Dendritic cell treated with granulocyte-macrophage colony-stimulating factor and Interleukin-4, amounts not matched to agents 40 ng/mL and 50 ng/mL, for 4 days (primary cell): ENCODE data around the gene EPHA7.

ENCODE experiments used
- H3K27ac Mint-ChIP-seq: one replicate; pipeline ENCODE4 v1.8.0; 2022; ENCODE audit warnings: mild to moderate bottlenecking, mixed read lengths
- H3K27me3 Mint-ChIP-seq: one replicate; pipeline ENCODE4 v1.8.0; 2022; ENCODE audit warnings: mild to moderate bottlenecking, mixed read lengths
- H3K36me3 Mint-ChIP-seq: one replicate; pipeline ENCODE4 v1.8.0; 2022; ENCODE audit warnings: low read depth, mixed read lengths
- H3K4me1 Mint-ChIP-seq: one replicate; pipeline ENCODE4 v1.8.0; 2022; ENCODE audit warnings: low read depth, mixed read lengths
- H3K4me3 Mint-ChIP-seq: one replicate; pipeline ENCODE4 v1.8.0; 2022; ENCODE audit warnings: mild to moderate bottlenecking, moderate library complexity, mixed read lengths
- H3K9me3 Mint-ChIP-seq: one replicate; pipeline ENCODE4 v1.8.0; 2022; ENCODE audit warnings: mixed read lengths
- intact Hi-C: fragments of 100-400 bp; cut with micrococcal nuclease; formaldehyde crosslinking; loops from one replicate; pipeline ENCODE4 v1.15.0; 2022

EPHA7 gene

DNA sequence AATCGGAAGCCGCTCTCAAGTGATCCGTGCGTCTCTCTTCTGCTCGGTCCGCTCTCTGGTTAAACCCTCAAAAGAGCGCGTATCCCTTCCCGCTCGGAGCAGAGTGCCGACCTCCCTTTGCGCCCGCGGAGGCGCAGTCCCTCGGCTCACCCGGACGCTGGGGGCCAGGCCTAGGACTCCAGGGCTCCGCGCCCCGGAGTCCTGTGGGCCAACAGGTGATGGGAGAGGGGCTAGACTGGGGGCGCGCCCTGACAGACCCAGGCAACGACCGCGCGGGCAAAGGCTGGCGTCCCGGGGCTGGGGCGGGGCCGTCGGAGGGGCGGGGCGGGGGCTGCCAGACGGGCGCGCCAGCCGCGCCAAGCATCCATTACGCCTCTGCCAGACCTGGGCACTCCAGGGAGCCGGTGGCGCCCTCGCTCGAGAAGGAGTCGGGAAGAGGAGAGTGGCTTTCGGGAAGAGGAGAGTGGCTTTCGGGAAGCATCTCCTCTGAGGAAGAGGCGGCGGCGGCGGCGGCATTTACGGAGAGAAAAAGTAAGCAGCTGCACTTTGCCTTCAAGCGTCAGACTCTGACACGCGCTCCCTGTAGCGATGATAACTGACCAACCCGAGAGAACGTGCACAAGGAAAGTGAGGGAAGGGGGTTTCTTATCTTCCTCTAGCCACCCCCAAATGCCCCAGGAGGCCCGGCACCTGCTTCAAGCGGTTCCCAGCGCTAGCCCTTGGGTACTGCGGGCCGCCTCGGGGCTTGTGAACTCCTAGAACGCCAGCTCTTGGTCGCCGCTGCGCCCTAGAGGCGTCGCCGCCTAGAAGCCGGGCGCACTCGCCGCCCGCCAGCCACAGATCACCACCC is 2.6 kb downstream of the EPHA7 start:
- H3K4me3 Mint-ChIP-seq: no peak overlapping the region

GRCh38 chr6:93413190-93413589 is 6.2 kb downstream of the EPHA7 start:
- intact Hi-C loops: no loop called here
- H3K27ac Mint-ChIP-seq: no peak overlapping the region
- no peak overlapping the region for H3K4me3 Mint-ChIP-seq
- H3K27me3 Mint-ChIP-seq: peaks cover 28% of the 10 kb centered on the region
- peaks cover 19% of the 10 kb centered on the region for H3K4me1 Mint-ChIP-seq
- H3K36me3 Mint-ChIP-seq: no peaks in the 10 kb centered on the region
- no peaks in the 10 kb centered on the region for H3K9me3 Mint-ChIP-seq

More for the DNA sequence above, 2.6 kb downstream of the EPHA7 start:
- Mint-ChIP-seq H3K36me3 (no peaks in the 10 kb centered on the region), H3K27me3 (peaks cover 58% of the 10 kb centered on the region), H3K9me3 (no peaks in the 10 kb centered on the region), H3K27ac (no peak overlapping the region), H3K4me1 (peaks cover 38% of the 10 kb centered on the region)
- intact Hi-C loops: no loop called here

- Mint-ChIP-seq H3K4me3 (no peak overlapping the region), H3K4me1 (peaks cover 14% of the 10 kb centered on the region), H3K9me3 (no peaks in the 10 kb centered on the region), H3K27ac (no peak overlapping the region), H3K27me3 (peaks cover 20% of the 10 kb centered on the region), H3K36me3 (no peaks in the 10 kb centered on the region)
- intact Hi-C loops: no loop called here
Measured at GRCh38 chr6:93412452-93412851, 6.9 kb downstream of the EPHA7 start.

DNA sequence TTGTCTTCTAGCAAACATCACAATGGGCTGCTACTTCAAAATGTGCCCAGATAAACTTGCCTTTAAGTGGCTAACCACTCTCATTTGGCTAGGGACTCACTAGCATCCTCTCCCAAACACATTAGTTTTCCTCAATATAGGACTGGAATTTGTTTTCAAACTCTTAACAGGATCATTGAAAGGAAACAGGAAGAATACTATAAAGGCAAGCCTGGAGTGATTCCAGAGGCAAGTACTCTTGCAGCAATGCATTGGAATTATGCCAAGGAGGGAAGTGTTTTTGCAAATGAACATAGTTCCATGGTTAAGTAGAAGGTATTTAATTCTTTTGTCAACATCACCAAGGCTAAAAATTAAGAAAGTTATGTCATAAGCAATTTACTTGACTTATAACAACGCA is 12.2 kb downstream of the EPHA7 start:
- H3K4me1 Mint-ChIP-seq: no peaks in the 10 kb centered on the region
- intact Hi-C loops: no loop called here
- H3K27me3 Mint-ChIP-seq: no peaks in the 10 kb centered on the region

DNA sequence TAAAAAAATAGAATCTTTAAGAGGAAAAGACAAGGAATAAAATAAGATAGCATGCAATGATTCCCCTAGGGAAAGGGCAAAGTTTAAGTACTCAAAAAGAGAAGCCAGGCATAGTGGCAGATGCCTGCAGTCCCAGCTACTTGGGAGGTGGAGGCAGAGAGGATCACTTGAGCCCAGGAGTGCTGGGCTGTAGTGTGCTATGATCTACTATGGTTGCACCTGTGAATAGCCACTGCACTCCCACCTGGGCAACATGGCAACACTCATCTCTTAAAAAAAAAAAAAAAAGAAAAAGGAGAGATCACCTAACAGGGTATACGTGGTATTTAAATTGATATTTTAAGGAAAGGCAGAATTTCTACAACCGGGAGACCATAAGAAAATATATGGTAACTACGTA is 16.0 kb downstream of the EPHA7 start:
- intact Hi-C loops: no loop called here
- no peaks in the 10 kb centered on the region for H3K9me3 Mint-ChIP-seq
- H3K36me3 Mint-ChIP-seq: no peaks in the 10 kb centered on the region
- no peak overlapping the region for H3K4me3 Mint-ChIP-seq
- H3K4me1 Mint-ChIP-seq: no peaks in the 10 kb centered on the region
- no peak overlapping the region for H3K27ac Mint-ChIP-seq
- no peaks in the 10 kb centered on the region for H3K27me3 Mint-ChIP-seq

More for the DNA sequence above, 12.2 kb downstream of the EPHA7 start:
- Mint-ChIP-seq H3K36me3 (no peaks in the 10 kb centered on the region), H3K4me3 (no peak overlapping the region), H3K27ac (no peak overlapping the region), H3K9me3 (no peaks in the 10 kb centered on the region)

DNA sequence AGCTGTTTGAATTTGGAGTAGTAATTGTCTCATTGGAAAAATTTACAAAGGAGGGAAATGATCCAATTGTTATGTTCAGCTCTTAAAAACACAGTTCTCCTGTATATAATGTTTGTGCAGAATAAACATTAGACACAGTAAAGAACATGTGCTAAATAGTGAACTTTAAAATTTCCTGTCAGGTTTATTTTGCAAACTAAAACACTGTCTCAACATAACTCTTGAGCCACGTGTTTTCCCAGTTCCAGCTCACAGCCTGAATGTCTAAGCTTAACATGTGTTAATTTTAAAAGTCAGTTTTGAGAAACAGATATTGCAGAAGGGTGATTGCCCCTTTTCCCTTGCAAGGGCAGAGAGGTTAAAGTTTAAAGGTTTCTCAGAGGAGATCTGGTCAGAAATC is 20.6 kb downstream of the EPHA7 start:
- H3K9me3 Mint-ChIP-seq: no peaks in the 10 kb centered on the region
- no peaks in the 10 kb centered on the region for H3K36me3 Mint-ChIP-seq
- no peak overlapping the region for H3K27ac Mint-ChIP-seq
- H3K4me3 Mint-ChIP-seq: no peak overlapping the region
- no peaks in the 10 kb centered on the region for H3K4me1 Mint-ChIP-seq
- H3K27me3 Mint-ChIP-seq: no peaks in the 10 kb centered on the region
- intact Hi-C loops: no loop called here

GRCh38 chr6:93394471-93394870 is 24.9 kb downstream of the EPHA7 start:
- intact Hi-C loops: no loop called here
- Mint-ChIP-seq H3K27ac (no peak overlapping the region), H3K4me3 (no peak overlapping the region), H3K36me3 (no peaks in the 10 kb centered on the region), H3K27me3 (no peaks in the 10 kb centered on the region), H3K9me3 (no peaks in the 10 kb centered on the region), H3K4me1 (no peaks in the 10 kb centered on the region)

- H3K27ac Mint-ChIP-seq: no peak overlapping the region
- H3K27me3 Mint-ChIP-seq: no peaks in the 10 kb centered on the region
- no peak overlapping the region for H3K4me3 Mint-ChIP-seq
- H3K9me3 Mint-ChIP-seq: no peaks in the 10 kb centered on the region
- intact Hi-C loops: no loop called here
- H3K36me3 Mint-ChIP-seq: no peaks in the 10 kb centered on the region
- H3K4me1 Mint-ChIP-seq: no peaks in the 10 kb centered on the region
Measured at GRCh38 chr6:93393554-93394074, 25.7 kb downstream of the EPHA7 start.

GRCh38 chr6:93392797-93393196 is 26.6 kb downstream of the EPHA7 start:
- H3K4me3 Mint-ChIP-seq: no peak overlapping the region
- no peak overlapping the region for H3K27ac Mint-ChIP-seq
- no peaks in the 10 kb centered on the region for H3K4me1 Mint-ChIP-seq
- no peaks in the 10 kb centered on the region for H3K27me3 Mint-ChIP-seq
- intact Hi-C loops: no loop called here
- H3K9me3 Mint-ChIP-seq: no peaks in the 10 kb centered on the region
- no peaks in the 10 kb centered on the region for H3K36me3 Mint-ChIP-seq

DNA sequence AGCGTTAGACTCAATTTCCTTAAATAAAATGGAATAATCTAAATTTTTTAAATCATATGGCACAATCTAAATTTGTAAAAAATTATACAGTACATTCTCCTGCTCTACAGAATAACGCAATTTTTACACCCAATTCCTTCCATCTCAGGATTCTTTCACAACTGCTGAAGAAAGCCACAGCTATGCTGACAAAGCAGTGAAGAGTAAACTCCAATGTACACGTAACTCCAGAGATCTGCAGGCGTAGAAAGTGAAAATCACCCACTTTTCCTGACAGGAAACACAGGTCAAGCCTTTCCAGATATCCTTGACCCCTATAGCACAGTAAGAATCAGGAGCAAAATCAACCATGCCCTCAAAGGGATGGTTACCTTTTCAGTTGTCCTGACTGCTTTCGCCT is 27.4 kb downstream of the EPHA7 start:
- Mint-ChIP-seq H3K36me3 (no peaks in the 10 kb centered on the region), H3K27me3 (no peaks in the 10 kb centered on the region), H3K9me3 (no peaks in the 10 kb centered on the region), H3K27ac (no peak overlapping the region), H3K4me1 (no peaks in the 10 kb centered on the region), H3K4me3 (no peak overlapping the region)
- intact Hi-C loops: no loop called here

GRCh38 chr6:93389192-93389591 is 30.2 kb downstream of the EPHA7 start:
- intact Hi-C loops: no loop called here
- Mint-ChIP-seq H3K27ac (no peak overlapping the region), H3K36me3 (no peaks in the 10 kb centered on the region), H3K9me3 (no peaks in the 10 kb centered on the region), H3K4me1 (no peaks in the 10 kb centered on the region), H3K27me3 (no peaks in the 10 kb centered on the region), H3K4me3 (no peak overlapping the region)

GRCh38 chr6:93388070-93388469 is 31.3 kb downstream of the EPHA7 start:
- Mint-ChIP-seq H3K27me3 (no peaks in the 10 kb centered on the region), H3K36me3 (no peaks in the 10 kb centered on the region), H3K27ac (no peak overlapping the region), H3K9me3 (no peaks in the 10 kb centered on the region), H3K4me3 (no peak overlapping the region), H3K4me1 (no peaks in the 10 kb centered on the region)
- intact Hi-C loops: no loop called here

DNA sequence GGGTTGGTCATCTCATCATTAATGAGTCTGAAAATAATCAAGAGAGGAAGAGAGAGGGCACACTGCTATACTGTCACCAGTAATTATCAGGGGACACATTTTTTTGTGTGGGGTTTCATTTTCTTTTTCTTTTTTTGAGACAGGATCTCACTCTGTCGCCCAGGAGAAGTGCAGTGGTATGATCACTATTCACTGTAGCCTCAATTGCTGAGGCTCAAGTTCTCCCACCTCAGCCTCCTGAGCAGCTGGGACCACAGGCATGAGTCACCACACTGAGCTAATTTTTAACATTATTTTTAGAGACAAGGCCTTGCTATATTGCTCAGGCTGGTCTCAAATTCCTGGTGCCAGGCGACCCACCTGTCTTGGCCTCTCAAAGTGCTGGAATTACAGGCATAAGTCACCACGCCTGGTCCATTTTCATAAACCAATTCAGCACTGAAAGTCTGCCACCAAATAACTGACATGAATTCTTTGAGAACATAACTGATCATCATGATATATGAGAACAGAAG is 43.3 kb downstream of the EPHA7 start:
- Mint-ChIP-seq H3K36me3 (no peaks in the 10 kb centered on the region), H3K9me3 (no peaks in the 10 kb centered on the region), H3K4me3 (no peak overlapping the region), H3K4me1 (no peaks in the 10 kb centered on the region), H3K27ac (no peak overlapping the region), H3K27me3 (no peaks in the 10 kb centered on the region)
- intact Hi-C loops: no loop called here

GRCh38 chr6:93373445-93373844 is 45.9 kb downstream of the EPHA7 start:
- H3K9me3 Mint-ChIP-seq: no peaks in the 10 kb centered on the region
- H3K4me1 Mint-ChIP-seq: no peaks in the 10 kb centered on the region
- H3K27ac Mint-ChIP-seq: no peak overlapping the region
- no peak overlapping the region for H3K4me3 Mint-ChIP-seq
- no peaks in the 10 kb centered on the region for H3K27me3 Mint-ChIP-seq
- no peaks in the 10 kb centered on the region for H3K36me3 Mint-ChIP-seq
- intact Hi-C loops: no loop called here

DNA sequence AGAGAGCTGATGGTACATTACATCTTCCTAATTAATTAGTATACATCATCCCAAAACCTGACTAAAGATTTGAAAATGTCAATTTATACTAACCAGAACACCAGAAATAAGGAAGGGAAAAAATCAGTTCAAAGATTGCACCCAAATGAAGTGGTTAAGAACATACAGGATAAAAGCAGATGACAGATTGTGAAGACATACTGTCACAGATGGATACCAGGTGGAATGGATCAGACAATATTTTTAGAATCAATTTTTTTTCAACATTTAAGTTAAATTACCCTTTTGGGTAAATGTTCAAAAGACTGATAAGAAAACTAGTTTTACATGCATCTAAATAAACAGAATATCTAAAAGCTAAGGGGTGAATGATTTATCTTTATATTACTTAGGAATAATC is 47.6 kb downstream of the EPHA7 start:
- H3K36me3 Mint-ChIP-seq: no peaks in the 10 kb centered on the region
- H3K4me1 Mint-ChIP-seq: no peaks in the 10 kb centered on the region
- intact Hi-C loops: no loop called here

More for the DNA sequence above, 47.6 kb downstream of the EPHA7 start:
- Mint-ChIP-seq H3K27me3 (no peaks in the 10 kb centered on the region), H3K9me3 (no peaks in the 10 kb centered on the region), H3K4me3 (no peak overlapping the region), H3K27ac (no peak overlapping the region)
